AG04449 (cell line): ENCODE data around the gene ANKRD16.
"Not testable (repeated sequence)": the region's sequence is repeated elsewhere in the genome, so short reads cannot be mapped to it uniquely, and the experiment has no call there.

Source experiments
- CTCF ChIA-PET: fragments of 350-600 bp; formaldehyde crosslinking; extraction: SDS; loops from one replicate; lab custom pipeline; 2021; ENCODE audit warnings: antibody characterized with exemption; lab: Yijun Ruan, JAX
- POLR2A ChIA-PET: fragments of 400-600, 350-600 bp; formaldehyde crosslinking; extraction: SDS; loops from one replicate; lab custom pipeline; 2020; ENCODE audit warnings: antibody characterized with exemption, inconsistent platforms; lab: Yijun Ruan, JAX
- DNase-seq: peaks from one replicate; pipeline ENCODE4 v3.0.0-alpha.2; 2010; ENCODE audit warnings: low read depth, low spot score
- H3K4me3 ChIP-seq: 2 replicates; pipeline ENCODE4 v1.5.1; 2011; ENCODE audit warnings: low read depth, mild to moderate bottlenecking, control low read depth, low read length
- CTCF ChIP-seq: IDR thresholded peaks from one replicate; pipeline ENCODE4 v1.5.1; 2011; ENCODE audit warnings: mild to moderate bottlenecking, moderate library complexity, low read length, control low read depth, inconsistent platforms; ENCODE audit not compliant: insufficient read depth; ENCODE audit errors: missing control alignments

ANKRD16 gene

GRCh38 chr10:5876181-5876768 is 13.4 kb downstream of the ANKRD16 start:
- no peak for TF ChIP-seq CTCF
- ChIA-PET POLR2A (interaction anchor here (0.7 to 0.9 kb wide), 2 partner anchors 14 to 63 kb away, joined by 3 to 4 read pairs; partner anchors contain the start of genes ANKRD16, FBH1 and GDI2), CTCF (interaction anchor here (0.8 to 2.5 kb wide), 5 partner anchors 12 to 435 kb away, joined by 3 to 8 read pairs (median 3); partner anchors contain the start of genes ANKRD16 and FBH1)
- H3K4me3 ChIP-seq: peak overlapping the region; percentile 41
- DNase-seq: peak; percentile 90

- peak; percentile 50 for TF ChIP-seq CTCF
- no peak for DNase-seq
- no peak overlapping the region for H3K4me3 ChIP-seq
- ChIA-PET POLR2A (interaction anchor here (1.4 kb wide), 1 partner anchor 16 kb away, joined by 4 read pairs; the partner anchor contains the start of genes ANKRD16 and FBH1), CTCF (interaction anchor here (0.6 to 3.4 kb wide), 28 partner anchors 10 to 431 kb away, joined by 3 to 24 read pairs (median 4); partner anchors contain the start of gene GDI2)
Observed at GRCh38 chr10:5873515-5873995, 16.1 kb downstream of the ANKRD16 start.

GRCh38 chr10:5871596-5871995 is 18.1 kb downstream of the ANKRD16 start:
- CTCF ChIA-PET: interaction anchor here (0.6 to 3.4 kb wide), 7 partner anchors 9 to 241 kb away, joined by 3 to 16 read pairs (median 4); no protein-coding TSS in a partner anchor
- no peak for DNase-seq
- H3K4me3 ChIP-seq: no peak overlapping the region
- TF ChIP-seq CTCF: no peak
- POLR2A ChIA-PET: no interaction called here

GRCh38 chr10:5869156-5869555 is 20.5 kb downstream of the ANKRD16 start:
- no peak for TF ChIP-seq CTCF
- CTCF ChIA-PET: interaction anchor here (1.0 to 1.6 kb wide), 3 partner anchors 13 to 238 kb away, joined by 3 to 6 read pairs (median 3); no protein-coding TSS in a partner anchor
- POLR2A ChIA-PET: interaction anchor here (1.1 kb wide), 1 partner anchor 56 kb away, joined by 3 read pairs; the partner anchor contains the start of gene GDI2
- no peak overlapping the region for H3K4me3 ChIP-seq
- no peak for DNase-seq

- ChIA-PET POLR2A (interaction anchor here (1.1 kb wide), 1 partner anchor 55 kb away, joined by 3 read pairs; the partner anchor contains the start of gene GDI2), CTCF (interaction anchor here (1.0 to 1.6 kb wide), 3 partner anchors 9 to 237 kb away, joined by 3 to 6 read pairs (median 3); no protein-coding TSS in a partner anchor)
- DNase-seq, H3K4me3 ChIP-seq: not testable (repeated sequence)
Observed at GRCh38 chr10:5868383-5868782, 21.3 kb downstream of the ANKRD16 start.

GRCh38 chr10:5867091-5867615 is 22.5 kb downstream of the ANKRD16 start:
- DNase-seq, H3K4me3 ChIP-seq, POLR2A ChIA-PET, CTCF ChIA-PET: not testable (repeated sequence)

GRCh38 chr10:5866451-5867081 is 23.1 kb downstream of the ANKRD16 start:
- POLR2A ChIA-PET, H3K4me3 ChIP-seq, CTCF ChIA-PET, DNase-seq: not testable (repeated sequence)

- POLR2A ChIA-PET, DNase-seq, H3K4me3 ChIP-seq: not testable (repeated sequence)
- CTCF ChIA-PET: interaction anchor here (1.3 to 3.6 kb wide), 3 partner anchors 8 to 233 kb away, joined by 3 to 24 read pairs (median 6); no protein-coding TSS in a partner anchor
Observed at GRCh38 chr10:5862981-5863685, 26.6 kb downstream of the ANKRD16 start.
